ENCODE data around the gene BMAL1. TPM values are rescaled to one million over a fixed set of nuclear protein-coding genes. Genes with fewer than 3 reads are reported as not detected.
"Not testable (repeated sequence)": the region's sequence is repeated elsewhere in the genome, so short reads cannot be mapped to it uniquely, and the experiment has no call there.

The BMAL1 gene
- total RNA-seq, 1 experiment from 2014 or later = 12.2 TPM

GRCh38 chr11:13375798-13376197 is 98.2 kb downstream of the BMAL1 start:
- DNase-seq (ENCODE audit: low read depth) = no peak

GRCh38 chr11:13376402-13376801 is 98.8 kb downstream of the BMAL1 start:
- DNase-seq (ENCODE audit: low read depth) = no peak

DNA sequence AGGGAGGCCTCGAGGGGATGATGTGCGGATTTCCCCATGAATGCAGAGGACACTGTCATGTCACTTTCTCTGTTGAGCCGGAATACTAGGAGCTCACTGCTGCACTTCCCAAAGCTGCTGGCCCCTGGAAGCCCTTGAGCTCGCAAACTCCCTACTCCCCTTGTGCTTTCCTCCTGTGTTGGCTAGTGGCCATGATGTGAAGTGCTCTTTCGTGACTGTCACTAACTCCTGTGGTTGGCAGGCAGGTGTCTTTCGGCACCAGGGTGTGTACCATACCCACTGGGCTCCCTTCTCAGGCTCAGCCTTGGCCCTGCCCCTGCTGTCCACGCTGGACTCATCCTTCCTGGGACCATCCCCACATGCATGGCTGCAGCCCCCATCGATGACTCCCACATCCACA is 99.2 kb downstream of the BMAL1 start:
- no peak for DNase-seq (ENCODE audit: low read depth)

DNA sequence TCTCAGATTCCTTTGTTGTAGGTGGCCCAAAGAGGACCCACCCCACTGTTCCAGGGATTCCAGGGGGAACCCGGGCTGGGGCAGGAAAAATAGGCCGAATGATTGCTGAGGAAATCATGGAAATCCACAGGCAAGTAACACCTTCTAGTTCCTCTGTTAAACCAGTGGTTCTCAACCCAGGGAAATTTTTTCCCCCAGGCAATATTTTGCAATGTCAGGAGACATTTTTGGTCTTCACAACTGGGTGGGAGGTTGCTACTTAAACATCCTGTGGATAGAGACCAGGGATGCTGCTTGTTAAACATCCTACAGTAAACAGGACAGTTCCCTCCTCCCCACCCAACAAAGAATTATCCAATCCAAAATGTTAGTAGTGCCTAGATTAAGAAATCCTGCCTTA is 100.7 kb downstream of the BMAL1 start:
- no peak for DNase-seq (ENCODE audit: low read depth)

- no peak for DNase-seq (ENCODE audit: low read depth)
These were observed 103.1 kb downstream of the BMAL1 start for GRCh38 chr11:13380731-13381130.

- DNase-seq (ENCODE audit: low read depth) = no peak
These were observed 105.2 kb downstream of the BMAL1 start for GRCh38 chr11:13382751-13383150.

DNA sequence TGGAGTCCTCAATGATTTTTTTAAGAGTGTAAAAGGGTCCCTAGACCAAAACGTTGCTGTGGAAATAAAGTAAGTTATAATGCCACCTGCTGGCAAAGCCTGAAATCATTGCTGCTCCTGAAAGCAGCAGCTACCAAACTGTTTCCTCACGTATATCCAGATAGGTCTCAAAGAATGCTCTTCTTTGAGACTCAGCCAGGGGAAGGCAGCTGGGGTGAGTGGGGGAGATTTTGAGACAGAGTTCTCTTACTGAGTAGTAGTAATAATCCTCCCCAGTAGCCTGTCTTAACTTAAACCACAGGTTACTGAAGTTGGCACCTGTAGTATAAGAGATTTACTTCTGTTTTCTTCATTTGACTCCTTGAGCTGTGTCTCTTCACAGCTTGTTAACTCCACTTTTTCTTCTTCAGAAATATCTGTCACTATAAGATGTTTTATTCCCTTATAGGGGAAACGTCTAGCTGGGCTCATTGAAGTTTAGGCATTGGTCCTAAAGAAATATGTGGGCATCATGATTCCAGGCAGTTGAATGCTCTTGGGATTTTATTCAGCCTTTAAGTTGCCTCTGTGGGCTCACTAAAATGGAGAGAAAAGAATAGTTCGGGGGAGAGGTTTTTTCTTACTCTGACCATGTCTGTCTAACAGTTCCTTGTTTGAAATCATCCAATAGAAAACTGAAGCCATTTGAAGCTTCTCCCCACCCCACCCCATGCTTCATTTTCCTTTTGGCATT is 107.5 kb downstream of the BMAL1 start:
- peak; percentile 45 for DNase-seq (ENCODE audit: low read depth)

- no peak for DNase-seq (ENCODE audit: low read depth)
These were observed 109.0 kb downstream of the BMAL1 start for GRCh38 chr11:13386567-13386966.

GRCh38 chr11:13388741-13389140 is 111.2 kb downstream of the BMAL1 start:
- DNase-seq (ENCODE audit: low read depth) = peak; percentile 19

DNA sequence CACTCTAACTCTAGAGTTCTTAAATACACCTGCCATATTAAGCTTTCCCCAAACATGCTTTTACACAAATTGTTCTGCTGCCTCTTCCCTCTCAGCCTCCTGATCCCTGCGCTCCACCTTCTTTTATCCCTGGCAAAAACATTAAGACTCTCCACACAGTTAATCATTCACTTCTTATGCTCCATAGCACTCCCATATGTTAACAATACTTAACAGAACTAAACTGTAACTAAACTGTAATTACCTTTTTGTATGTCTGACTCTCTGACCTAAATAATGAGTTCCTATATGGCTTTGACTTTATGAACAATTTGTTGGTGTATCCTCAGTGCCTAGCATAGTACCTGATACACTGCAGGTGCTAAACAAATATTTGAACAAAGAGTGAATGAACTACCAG is 113.6 kb downstream of the BMAL1 start:
- DNase-seq (ENCODE audit: low read depth) = no peak

DNA sequence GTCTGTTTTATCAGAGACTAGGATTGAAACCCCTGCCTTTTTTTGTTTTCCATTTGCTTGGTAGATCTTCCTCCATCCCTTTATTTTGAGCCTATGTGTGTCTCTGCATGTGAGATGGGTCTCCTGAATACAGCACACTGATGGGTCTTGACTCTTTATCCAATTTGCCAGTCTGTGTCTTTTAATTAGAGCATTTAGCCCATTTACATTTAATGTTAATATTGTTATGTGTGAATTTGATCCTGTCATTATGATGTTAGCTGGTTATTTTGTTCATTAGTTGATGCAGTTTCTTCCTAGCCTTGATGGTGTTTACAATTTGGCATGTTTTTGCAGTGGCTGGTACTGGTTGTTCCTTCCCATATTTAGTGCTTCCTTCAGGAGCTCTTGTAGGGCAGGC is 120.7 kb downstream of the BMAL1 start:
- DNase-seq (ENCODE audit: low read depth) = not testable (repeated sequence)

DNA sequence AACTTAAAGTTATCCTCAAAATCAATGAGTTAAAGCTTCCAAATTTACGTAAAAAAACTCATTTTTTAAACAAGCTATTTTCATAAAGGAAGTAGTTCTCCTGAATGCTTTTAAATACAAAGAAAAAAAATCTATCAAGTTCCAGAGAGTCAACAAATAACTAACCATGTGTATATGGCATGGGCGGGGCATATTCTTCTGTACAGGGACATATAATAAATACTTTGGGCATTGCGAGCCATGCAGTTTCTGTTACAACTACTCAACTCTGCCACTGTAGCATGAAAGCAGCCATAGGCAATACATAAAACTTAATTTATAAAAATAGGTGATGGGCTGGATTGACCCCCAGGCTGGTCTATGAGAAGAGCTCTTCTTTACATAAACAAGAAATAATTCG is 127.6 kb downstream of the BMAL1 start:
- no peak for DNase-seq (ENCODE audit: low read depth)

DNA sequence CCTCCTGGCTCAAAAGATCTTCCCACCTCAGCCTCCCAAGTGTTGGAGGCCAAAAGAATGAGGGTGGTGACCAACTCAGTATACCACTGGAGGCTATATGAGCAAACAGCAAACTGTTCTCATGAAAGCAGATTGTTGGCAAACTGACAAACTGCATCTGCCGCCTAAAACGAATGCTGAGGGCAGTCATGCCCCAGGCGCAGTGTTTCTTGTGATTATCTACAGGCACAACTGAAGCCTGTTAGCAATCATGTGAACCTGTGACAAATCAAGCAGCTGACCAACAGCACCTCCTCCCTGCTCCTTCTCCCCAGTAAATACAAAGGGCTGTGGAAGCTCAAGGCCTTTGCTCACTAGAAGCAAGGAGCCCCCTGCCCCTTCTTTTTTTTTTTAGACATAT is 137.6 kb downstream of the BMAL1 start:
- DNase-seq (ENCODE audit: low read depth) = no peak

DNA sequence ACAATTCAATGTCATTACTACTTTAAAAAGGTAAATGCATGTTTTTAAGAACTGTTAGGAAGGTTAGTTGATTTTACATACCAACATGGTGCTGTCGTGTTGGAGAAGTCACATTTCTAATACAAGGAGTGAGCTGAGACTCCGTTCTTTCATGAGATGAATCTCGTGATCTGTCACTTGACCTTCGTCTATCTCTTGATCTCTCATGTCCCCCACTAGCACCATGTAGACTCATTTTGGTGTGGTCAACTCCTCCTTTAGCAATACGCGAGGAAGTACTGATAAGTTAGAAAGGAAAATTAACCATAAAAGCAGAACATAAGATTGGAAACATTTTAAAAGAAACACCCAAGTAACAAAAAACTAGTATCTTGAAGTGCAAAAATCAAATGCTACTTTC is 144.0 kb downstream of the BMAL1 start:
- DNase-seq (ENCODE audit: low read depth) = no peak

DNA sequence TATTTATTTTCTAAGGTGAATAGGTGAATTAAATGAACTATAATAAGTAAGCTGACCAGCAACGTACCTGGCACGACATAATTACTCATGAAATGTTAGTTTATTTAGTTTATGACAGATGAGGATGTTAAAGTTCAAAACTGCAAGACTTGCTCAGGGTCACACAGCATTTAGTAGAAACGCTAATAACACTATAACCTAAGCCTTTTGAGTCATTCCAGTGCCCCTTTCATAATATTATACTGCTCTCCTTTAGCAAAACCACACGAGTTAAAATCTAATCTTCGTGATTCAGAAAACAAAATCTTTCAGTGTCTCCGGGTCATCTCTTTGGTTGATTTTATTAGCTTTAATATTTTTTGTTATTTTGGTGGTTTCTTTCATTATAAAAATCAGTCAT is 145.8 kb downstream of the BMAL1 start:
- DNase-seq (ENCODE audit: low read depth) = no peak

- no peak for DNase-seq (ENCODE audit: low read depth)
These were observed 149.8 kb downstream of the BMAL1 start for GRCh38 chr11:13427440-13427839.

GRCh38 chr11:13429288-13429687 is 151.7 kb downstream of the BMAL1 start:
- no peak for DNase-seq (ENCODE audit: low read depth)

DNA sequence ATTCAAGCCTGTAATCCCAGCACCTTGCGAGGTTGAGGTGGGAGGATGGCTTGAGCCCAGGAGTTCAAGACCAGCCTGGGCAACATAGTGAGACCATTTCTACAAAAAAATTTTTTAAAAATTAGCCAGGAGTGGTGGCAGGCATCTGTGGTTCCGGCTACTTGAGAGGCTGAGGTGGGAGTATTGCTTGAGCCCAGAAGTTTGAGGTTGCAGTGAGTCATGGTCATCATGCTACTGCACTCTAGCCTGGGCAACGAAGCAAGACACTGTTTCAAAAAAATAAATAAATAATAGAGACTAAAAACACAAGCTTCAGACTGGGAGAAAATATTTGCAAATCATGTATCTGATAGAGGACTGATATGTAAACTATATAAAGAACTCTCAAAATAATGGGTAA is 152.2 kb downstream of the BMAL1 start:
- DNase-seq (ENCODE audit: low read depth) = no peak

DNA sequence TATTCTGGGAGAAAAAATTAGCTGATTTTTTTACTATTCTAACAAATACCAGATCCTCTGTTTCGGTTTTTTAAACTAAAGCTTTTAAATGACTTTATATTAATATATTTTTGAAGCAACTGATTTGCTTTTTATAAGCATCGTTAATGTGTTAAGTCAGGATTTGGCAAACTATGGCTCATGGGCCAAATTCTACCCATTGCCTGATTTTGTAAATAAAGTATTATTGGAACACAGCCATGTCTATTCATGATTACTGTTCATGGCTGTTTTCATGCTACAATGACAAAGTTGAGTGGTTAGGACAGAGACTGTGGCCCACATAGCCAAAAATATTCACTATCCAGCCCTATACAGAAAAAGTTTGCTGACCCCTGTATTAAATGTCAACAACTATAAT is 155.8 kb downstream of the BMAL1 start:
- DNase-seq (ENCODE audit: low read depth) = no peak

DNA sequence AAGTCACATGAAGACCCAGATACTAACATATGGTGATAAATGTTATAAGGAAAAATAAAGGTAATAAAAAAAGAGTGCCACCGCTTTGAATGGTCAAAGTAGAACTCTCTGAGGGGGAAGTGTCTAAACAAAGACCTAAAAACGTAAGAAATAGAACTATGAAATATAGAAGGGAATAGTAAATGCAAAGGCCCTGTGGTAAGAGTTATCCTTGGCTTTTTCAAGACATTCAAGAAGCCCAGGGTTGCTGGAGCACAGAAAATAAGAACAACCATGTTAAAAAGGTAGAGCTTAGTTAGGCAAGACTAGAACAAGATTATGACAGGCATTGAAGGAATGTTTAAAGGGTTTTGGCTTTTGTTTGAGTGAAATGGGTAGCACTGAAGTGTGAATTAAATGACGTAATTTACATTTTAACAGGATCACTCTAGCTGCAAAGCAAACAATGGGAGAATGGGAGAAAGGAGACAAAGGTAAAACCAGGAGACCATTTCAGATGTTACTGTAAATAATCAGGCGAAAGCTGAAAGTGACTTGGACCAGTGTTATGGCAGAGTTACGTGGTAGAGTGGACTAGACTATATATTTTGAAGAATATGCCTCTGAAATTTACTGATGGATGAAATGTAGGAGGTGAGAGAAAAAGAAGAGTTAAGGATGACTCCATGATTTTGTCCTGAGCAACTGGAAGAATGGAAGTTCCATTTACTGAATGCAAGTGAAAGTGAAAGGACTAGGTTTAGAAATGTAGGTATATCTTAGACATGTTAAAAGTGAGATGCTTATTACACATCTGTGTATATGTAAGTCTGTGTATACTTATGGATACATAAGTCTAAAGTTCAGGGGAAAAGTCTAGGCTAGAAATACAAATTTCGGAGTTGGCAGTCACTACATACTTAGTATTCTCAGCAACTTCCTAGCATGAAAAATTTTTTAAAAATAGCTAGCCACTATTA is 156.9 kb downstream of the BMAL1 start:
- no peak for DNase-seq (ENCODE audit: low read depth)

GRCh38 chr11:13436836-13437235 is 159.2 kb downstream of the BMAL1 start:
- DNase-seq (ENCODE audit: low read depth) = not testable (repeated sequence)
